Activated T-helper 1 cell treated with anti-CD3 and anti-CD28 coated beads, Interleukin-12 subunit alpha, Interleukin-12 subunit beta, Interleukin-2, Interleukin-4 antibody, amounts not matched to agents 30 ng/mL and 10 ng/mL and 1 ng/mL, durations not matched to agents 14 hours and 24 hours and 36 hours (primary cell): ENCODE measurements around the gene SEMA5B. TPM values are rescaled to one million over a fixed set of nuclear protein-coding genes. Genes with fewer than 3 reads are reported as not detected.

Experiments used
- DNase-seq: peaks from one replicate; pipeline ENCODE4 v3.0.0; 2021; ENCODE audit warnings: low spot score
- H3K27ac Mint-ChIP-seq: one replicate; pipeline ENCODE4 v1.8.0; 2021; ENCODE audit warnings: mild to moderate bottlenecking, mixed read lengths
- H3K27me3 Mint-ChIP-seq: one replicate; pipeline ENCODE4 v1.8.0; 2022; ENCODE audit warnings: mild to moderate bottlenecking, moderate library complexity, mixed read lengths; ENCODE audit not compliant: insufficient read depth
- H3K36me3 Mint-ChIP-seq: one replicate; pipeline ENCODE4 v1.8.0; 2021; ENCODE audit warnings: low read depth, mixed read lengths
- H3K4me1 Mint-ChIP-seq: one replicate; pipeline ENCODE4 v1.8.0; 2021; ENCODE audit warnings: low read depth, mixed read lengths
- H3K4me3 Mint-ChIP-seq: one replicate; pipeline ENCODE4 v1.8.0; 2021; ENCODE audit warnings: mild to moderate bottlenecking, moderate library complexity, mixed read lengths
- H3K9me3 Mint-ChIP-seq: one replicate; pipeline ENCODE4 v1.8.0; 2021; ENCODE audit warnings: mixed read lengths
- intact Hi-C: fragments of 100-400 bp; cut with micrococcal nuclease; formaldehyde crosslinking; loops from one replicate; pipeline ENCODE4 v1.15.1; 2024
- total RNA-seq: library from RNA; stranded (reverse); gene quantifications from 2 replicates; pipeline ENCODE4 v1.2.3, GENCODE V29; 2022

SEMA5B gene
- total RNA-seq, 1 donor from 2014 or later, result not detected

- H3K27ac Mint-ChIP-seq, result peak overlapping the region; percentile 48
- peak; percentile 20 for DNase-seq
- intact Hi-C loops, result loop anchor here (1.0 to 2.0 kb wide), 2 partner anchors 133 to 273 kb away; partner anchors contain the start of genes SEC22A and SLC49A4
Observed at GRCh38 chr3:123067689-123068600, 40.4 kb upstream of the SEMA5B start.

GRCh38 chr3:123066896-123067688, 39.5 kb upstream of the SEMA5B start, which contains the start of gene PDIA5:
Gene PDIA5, plus strand, starts transcription at chr3:123067025. Its CDS starts 140 bp downstream, at chr3:123067165.
- H3K27ac Mint-ChIP-seq, result peak within 1 kb of the TSS; percentile 52

More at GRCh38 chr3:123067689-123068600, 40.4 kb upstream of the SEMA5B start:
- H3K27me3 Mint-ChIP-seq, result peaks cover under 1% of the 10 kb centered on the region
- H3K36me3 Mint-ChIP-seq, result peaks cover 9% of the 10 kb centered on the region
- H3K4me1 Mint-ChIP-seq, result peaks cover 69% of the 10 kb centered on the region
- no peaks in the 10 kb centered on the region for H3K9me3 Mint-ChIP-seq
- H3K4me3 Mint-ChIP-seq, result peak overlapping the region; percentile 91

GRCh38 chr3:123066599-123066895, 39.0 kb upstream of the SEMA5B start:
- Mint-ChIP-seq H3K36me3 (peaks cover 4% of the 10 kb centered on the region), H3K4me3 (peak overlapping the region; percentile 91), H3K27ac (peak overlapping the region; percentile 52), H3K27me3 (peaks cover 5% of the 10 kb centered on the region), H3K4me1 (peaks cover 55% of the 10 kb centered on the region), H3K9me3 (no peaks in the 10 kb centered on the region)
- intact Hi-C loops, result loop anchor here (1.0 to 2.0 kb wide), 2 partner anchors 39 to 272 kb away; partner anchors contain the start of genes SEMA5B and SLC49A4
- no peak for DNase-seq

More at GRCh38 chr3:123066896-123067688, 39.5 kb upstream of the SEMA5B start, which contains the start of gene PDIA5:
- intact Hi-C loops, result loop anchor here (1.0 to 2.0 kb wide), 3 partner anchors 40 to 272 kb away; partner anchors contain the start of genes SEC22A, SEMA5B and SLC49A4
- no peaks in the 10 kb centered on the region for H3K27me3 Mint-ChIP-seq
- peak; percentile 61 for DNase-seq
- peak within 1 kb of the TSS; percentile 91 for H3K4me3 Mint-ChIP-seq
- peaks cover 60% of the 10 kb centered on the region for H3K4me1 Mint-ChIP-seq
- peaks cover 7% of the 10 kb centered on the region for H3K36me3 Mint-ChIP-seq
- no peaks in the 10 kb centered on the region for H3K9me3 Mint-ChIP-seq

- peak overlapping the region; percentile 27 for H3K27ac Mint-ChIP-seq
- peaks cover 11% of the 10 kb centered on the region for H3K27me3 Mint-ChIP-seq
- peak; percentile 2 for DNase-seq
- peak overlapping the region; percentile 5 for H3K4me3 Mint-ChIP-seq
- H3K4me1 Mint-ChIP-seq, result peaks cover 49% of the 10 kb centered on the region
- intact Hi-C loops, result no loop called here
- peaks cover 4% of the 10 kb centered on the region for H3K36me3 Mint-ChIP-seq
- H3K9me3 Mint-ChIP-seq, result no peaks in the 10 kb centered on the region
Observed at GRCh38 chr3:123064914-123065313, 37.4 kb upstream of the SEMA5B start.

- H3K4me1 Mint-ChIP-seq, result peaks cover 48% of the 10 kb centered on the region
- H3K27ac Mint-ChIP-seq, result no peak overlapping the region
- no peak overlapping the region for H3K4me3 Mint-ChIP-seq
- intact Hi-C loops, result no loop called here
- DNase-seq, result no peak
- peaks cover 11% of the 10 kb centered on the region for H3K27me3 Mint-ChIP-seq
- peaks cover 4% of the 10 kb centered on the region for H3K36me3 Mint-ChIP-seq
- no peaks in the 10 kb centered on the region for H3K9me3 Mint-ChIP-seq
Observed at GRCh38 chr3:123064506-123064905, 36.9 kb upstream of the SEMA5B start.

GRCh38 chr3:123063034-123063433, 35.5 kb upstream of the SEMA5B start:
- no peak for DNase-seq
- Mint-ChIP-seq H3K36me3 (peaks cover 4% of the 10 kb centered on the region), H3K9me3 (no peaks in the 10 kb centered on the region), H3K4me3 (no peak overlapping the region), H3K27ac (no peak overlapping the region), H3K27me3 (peaks cover 13% of the 10 kb centered on the region), H3K4me1 (peaks cover 33% of the 10 kb centered on the region)
- intact Hi-C loops, result no loop called here

- H3K4me3 Mint-ChIP-seq, result no peak overlapping the region
- peaks cover 13% of the 10 kb centered on the region for H3K27me3 Mint-ChIP-seq
- intact Hi-C loops, result no loop called here
- no peaks in the 10 kb centered on the region for H3K9me3 Mint-ChIP-seq
- no peaks in the 10 kb centered on the region for H3K36me3 Mint-ChIP-seq
- peaks cover 27% of the 10 kb centered on the region for H3K4me1 Mint-ChIP-seq
- no peak overlapping the region for H3K27ac Mint-ChIP-seq
- DNase-seq, result no peak
Observed at GRCh38 chr3:123061856-123062255, 34.3 kb upstream of the SEMA5B start.

- peaks cover 10% of the 10 kb centered on the region for H3K4me1 Mint-ChIP-seq
- peaks cover 13% of the 10 kb centered on the region for H3K27me3 Mint-ChIP-seq
- no peaks in the 10 kb centered on the region for H3K9me3 Mint-ChIP-seq
- H3K4me3 Mint-ChIP-seq, result no peak overlapping the region
- intact Hi-C loops, result no loop called here
- no peak for DNase-seq
- H3K27ac Mint-ChIP-seq, result no peak overlapping the region
- H3K36me3 Mint-ChIP-seq, result no peaks in the 10 kb centered on the region
Observed at GRCh38 chr3:123060054-123060453, 32.5 kb upstream of the SEMA5B start.

- Mint-ChIP-seq H3K27me3 (peaks cover 13% of the 10 kb centered on the region), H3K9me3 (no peaks in the 10 kb centered on the region), H3K36me3 (no peaks in the 10 kb centered on the region), H3K4me3 (no peak overlapping the region), H3K4me1 (no peaks in the 10 kb centered on the region), H3K27ac (no peak overlapping the region)
- intact Hi-C loops, result no loop called here
- DNase-seq, result no peak
Observed at GRCh38 chr3:123058505-123058904, 30.9 kb upstream of the SEMA5B start.

GRCh38 chr3:123055352-123055751, 27.8 kb upstream of the SEMA5B start:
- Mint-ChIP-seq H3K36me3 (no peaks in the 10 kb centered on the region), H3K4me1 (no peaks in the 10 kb centered on the region), H3K27ac (no peak overlapping the region), H3K9me3 (no peaks in the 10 kb centered on the region), H3K4me3 (no peak overlapping the region), H3K27me3 (peaks cover 15% of the 10 kb centered on the region)
- intact Hi-C loops, result no loop called here
- no peak for DNase-seq

GRCh38 chr3:123054931-123055330, 27.4 kb upstream of the SEMA5B start:
- Mint-ChIP-seq H3K36me3 (no peaks in the 10 kb centered on the region), H3K27ac (no peak overlapping the region), H3K27me3 (peaks cover 14% of the 10 kb centered on the region), H3K4me3 (no peak overlapping the region), H3K4me1 (no peaks in the 10 kb centered on the region), H3K9me3 (no peaks in the 10 kb centered on the region)
- DNase-seq, result no peak
- intact Hi-C loops, result no loop called here

GRCh38 chr3:123054109-123054778, 26.7 kb upstream of the SEMA5B start:
- intact Hi-C loops, result no loop called here
- peaks cover 14% of the 10 kb centered on the region for H3K27me3 Mint-ChIP-seq
- no peak overlapping the region for H3K27ac Mint-ChIP-seq
- no peaks in the 10 kb centered on the region for H3K36me3 Mint-ChIP-seq
- no peak for DNase-seq
- H3K4me3 Mint-ChIP-seq, result no peak overlapping the region
- no peaks in the 10 kb centered on the region for H3K9me3 Mint-ChIP-seq
- H3K4me1 Mint-ChIP-seq, result no peaks in the 10 kb centered on the region
